ENCODE measurements around the gene CAPN3. TPM values are rescaled to one million over a fixed set of nuclear protein-coding genes. Genes with fewer than 3 reads are reported as not detected.

Gene CAPN3
- total RNA-seq, 1 experiment from 2014 or later: 0.54 TPM

GRCh38 chr15:42392309-42393024, 33.2 kb downstream of the CAPN3 start:
- ChIA-PET POLR2A (ENCODE audit: low non-redundant PET) (no interaction called here), CTCF (no interaction called here)
- no TSS peak for BruUV-seq (replicated peaks)
- TF ChIP-seq CTCF (conservative IDR thresholded peaks at IDR 0.05; ENCODE audit: low read depth, low read length) (no peak), EZH2 (IDR thresholded peaks at IDR 0.05; ENCODE audit: borderline replicate concordance, low read depth, low read length, poor library complexity, severe bottlenecking) (no peak)
- DNase-seq (ENCODE audit: low spot score): no peak
- intact Hi-C loops (cut with micrococcal nuclease; ENCODE audit: unreplicated experiment): no loop called here
- Histone ChIP-seq H3K4me1 (ENCODE audit: insufficient read depth, low read length, poor library complexity, severe bottlenecking) (no peaks in the 10 kb centered on the region), H3K4me3 (ENCODE audit: low read depth, low read length, poor library complexity, severe bottlenecking) (no peak overlapping the region), H3K9me3 (ENCODE audit: low read depth, low read length, poor library complexity, severe bottlenecking) (no peaks in the 10 kb centered on the region), H3K27ac (ENCODE audit: low read depth, low read length, poor library complexity, severe bottlenecking) (no peak overlapping the region), H3K27me3 (replicated peaks; ENCODE audit: insufficient read depth, low read depth, low read length, poor library complexity) (no peaks in the 10 kb centered on the region), H3K36me3 (ENCODE audit: insufficient read depth, low read length, poor library complexity, severe bottlenecking) (no peaks in the 10 kb centered on the region)

GRCh38 chr15:42394106-42394505, 34.8 kb downstream of the CAPN3 start:
- intact Hi-C loops (cut with micrococcal nuclease; ENCODE audit: unreplicated experiment): no loop called here
- CTCF ChIA-PET: no interaction called here
- Histone ChIP-seq H3K4me1 (ENCODE audit: insufficient read depth, low read length, poor library complexity, severe bottlenecking) (no peaks in the 10 kb centered on the region), H3K9me3 (ENCODE audit: low read depth, low read length, poor library complexity, severe bottlenecking) (no peaks in the 10 kb centered on the region), H3K4me3 (ENCODE audit: low read depth, low read length, poor library complexity, severe bottlenecking) (no peak overlapping the region), H3K27ac (ENCODE audit: low read depth, low read length, poor library complexity, severe bottlenecking) (no peak overlapping the region), H3K27me3 (replicated peaks; ENCODE audit: insufficient read depth, low read depth, low read length, poor library complexity) (no peaks in the 10 kb centered on the region), H3K36me3 (ENCODE audit: insufficient read depth, low read length, poor library complexity, severe bottlenecking) (no peaks in the 10 kb centered on the region)
- TF ChIP-seq CTCF (conservative IDR thresholded peaks at IDR 0.05; ENCODE audit: low read depth, low read length) (no peak), EZH2 (IDR thresholded peaks at IDR 0.05; ENCODE audit: borderline replicate concordance, low read depth, low read length, poor library complexity, severe bottlenecking) (no peak)
- no peak for DNase-seq (ENCODE audit: low spot score)
- BruUV-seq (replicated peaks): no TSS peak
- POLR2A ChIA-PET (ENCODE audit: low non-redundant PET): interaction anchor here (0.6 kb wide), 1 partner anchor 196 kb away, joined by 3 read pairs; no protein-coding TSS in a partner anchor

GRCh38 chr15:42395838-42396237, 36.5 kb downstream of the CAPN3 start:
- no peaks in the 10 kb centered on the region for H3K27me3 ChIP-seq (replicated peaks; ENCODE audit: insufficient read depth, low read depth, low read length, poor library complexity)
- H3K4me1 ChIP-seq (ENCODE audit: insufficient read depth, low read length, poor library complexity, severe bottlenecking): no peaks in the 10 kb centered on the region
- no peaks in the 10 kb centered on the region for H3K36me3 ChIP-seq (ENCODE audit: insufficient read depth, low read length, poor library complexity, severe bottlenecking)
- no peak for TF ChIP-seq CTCF (conservative IDR thresholded peaks at IDR 0.05; ENCODE audit: low read depth, low read length)
- TF ChIP-seq EZH2 (IDR thresholded peaks at IDR 0.05; ENCODE audit: borderline replicate concordance, low read depth, low read length, poor library complexity, severe bottlenecking): no peak
- DNase-seq (ENCODE audit: low spot score): no peak
- no peak overlapping the region for H3K4me3 ChIP-seq (ENCODE audit: low read depth, low read length, poor library complexity, severe bottlenecking)
- no TSS peak for BruUV-seq (replicated peaks)
- no peak overlapping the region for H3K27ac ChIP-seq (ENCODE audit: low read depth, low read length, poor library complexity, severe bottlenecking)
- ChIA-PET CTCF (no interaction called here), POLR2A (ENCODE audit: low non-redundant PET) (no interaction called here)
- intact Hi-C loops (cut with micrococcal nuclease; ENCODE audit: unreplicated experiment): no loop called here
- H3K9me3 ChIP-seq (ENCODE audit: low read depth, low read length, poor library complexity, severe bottlenecking): no peaks in the 10 kb centered on the region
